Measurements from ENCODE around the gene MAPK7. TPM values are rescaled to one million over a fixed set of nuclear protein-coding genes. Genes with fewer than 3 reads are reported as not detected.

MAPK7 gene
- total and polyA plus RNA-seq, 2 of the 4 experiments (the other 2 are of a cell fraction): 9.7 to 25.4 TPM

GRCh38 chr17:19377602-19378415 lies 489 bp upstream of the MAPK7 start:
- H2BK20ac ChIP-seq (ENCODE audit: low read depth, low read length): peak overlapping the region; percentile 60; the same call in 1 of the 2 replicates
- peak overlapping the region; percentile 85 for H4K5ac ChIP-seq (ENCODE audit: low read depth, low read length)
- ChIA-PET CTCF (interaction anchor here (1.0 to 1.8 kb wide), 2 partner anchors 15 to 69 kb away, joined by 8 to 16 read pairs; partner anchors contain the start of gene B9D1), POLR2A (ENCODE audit: unreplicated experiment) (interaction anchor here (0.6 to 1.5 kb wide), 5 partner anchors 9 to 132 kb away, joined by 3 to 12 read pairs (median 5); partner anchors contain the start of gene MFAP4)
- peak overlapping the region; percentile 96 for H3K4ac ChIP-seq (ENCODE audit: low read depth, low read length)
- H3K27me3 ChIP-seq (ENCODE audit: control insufficient read depth, insufficient read depth, low read length): no peaks in the 10 kb centered on the region
- peaks cover 30% of the 10 kb centered on the region for H3K36me3 ChIP-seq (ENCODE audit: control insufficient read depth, insufficient read depth, low read length)
- H3K4me1 ChIP-seq (ENCODE audit: control insufficient read depth, insufficient read depth, low read length): peaks cover 12% of the 10 kb centered on the region; the same call in 1 of the 2 replicates
- peak overlapping the region; percentile 87 for H3K56ac ChIP-seq (ENCODE audit: extremely low read depth, insufficient read depth, low read length)
- DNase-seq (peak; percentile 99), ATAC-seq (ENCODE audit: low read depth) (peak; percentile 95)
- peak overlapping the region; percentile 98 for H2AFZ ChIP-seq (replicated peaks; ENCODE audit: low read length, poor library complexity)
- intact Hi-C loops (cut with micrococcal nuclease) (loop anchor here (5.0 kb wide), 1 partner anchor 384 kb away; no protein-coding TSS in a partner anchor), in situ Hi-C loops (cut with MboI; ENCODE audit: low sequenced_read_pairs) (no loop called here), dilution Hi-C loops (cut with HindIII; ENCODE audit: low sequenced_read_pairs, unreplicated experiment) (no loop called here)
- H3K27ac ChIP-seq (ENCODE audit: insufficient read depth, low read length): peak overlapping the region; percentile 90
- peak overlapping the region; percentile 69 to 90 for H4K8ac ChIP-seq (ENCODE audit: low read depth in 2 of 2, low read length in 2 of 2)
- H2AK9ac ChIP-seq (replicated peaks; ENCODE audit: low read depth, low read length, poor library complexity): peak overlapping the region; percentile 89
- peaks cover 16% of the 10 kb centered on the region for H4K20me1 ChIP-seq (ENCODE audit: insufficient read depth, low read length)
- H2BK120ac ChIP-seq (ENCODE audit: low read depth, low read length): peak overlapping the region; percentile 76; the same call in 1 of the 2 replicates
- H2BK5ac ChIP-seq (ENCODE audit: low read depth, low read length, poor library complexity, severe bottlenecking): peak overlapping the region; percentile 92
- peak overlapping the region; percentile 91 for H3K14ac ChIP-seq (replicated peaks; ENCODE audit: low read depth, low read length)
- peak overlapping the region; percentile 75 for H3K18ac ChIP-seq (ENCODE audit: low read depth, low read length)
- peak overlapping the region; percentile 86 for H3K23ac ChIP-seq (ENCODE audit: low read depth, low read length)
- peak overlapping the region; percentile 51; the same call in 1 of the 2 replicates for H2AK5ac ChIP-seq (ENCODE audit: low read depth, low read length)
- no TSS peak for BruUV-seq (replicated peaks)
- peak overlapping the region; percentile 66 for H3K4me3 ChIP-seq (ENCODE audit: insufficient read depth, low read depth, low read length)
- peak overlapping the region; percentile 63 for H3K4me2 ChIP-seq (ENCODE audit: low read depth, low read length)
- H4K91ac ChIP-seq (ENCODE audit: insufficient read depth, low read depth, low read length): peak overlapping the region; percentile 97
- H3K79me1 ChIP-seq (ENCODE audit: low read depth in 1 of 2, low read length in 2 of 2): peaks cover 29 to 48% of the 10 kb centered on the region in 2 experiments
- peak overlapping the region; percentile 63; the same call in 1 of the 3 replicates for H2BK15ac ChIP-seq (ENCODE audit: low read depth, low read length)
- no peaks in the 10 kb centered on the region for H3K9me3 ChIP-seq (ENCODE audit: control insufficient read depth, insufficient read depth, low read length)
- WGBS, 2 experiments (ENCODE audit: extremely low coverage in 2 of 2, insufficient read length in 1 of 2): 0% methylated on average over 36 of the region's 67 CpGs; no CpG with 5 or more reads in 1 of the 2 experiments
- H3K9me1 ChIP-seq (ENCODE audit: insufficient read depth, low read length): peaks cover 17% of the 10 kb centered on the region
- peak overlapping the region; percentile 82 for H3K9ac ChIP-seq (ENCODE audit: low read depth, low read length)
- TF ChIP-seq CTCF (conservative IDR thresholded peaks at IDR 0.05; ENCODE audit: low read depth, low read length): no peak
- no peak for TF ChIP-seq USF2 (IDR thresholded peaks at IDR 0.05; ENCODE audit: low read depth, low read length)
- peak; percentile 51 for TF ChIP-seq RCOR1 (IDR thresholded peaks at IDR 0.05; ENCODE audit: insufficient replicate concordance, low read length)
- peak; percentile 89 for TF ChIP-seq MXI1 (IDR thresholded peaks at IDR 0.05; ENCODE audit: borderline replicate concordance, low read depth, low read length)
- TF ChIP-seq CEBPB (IDR thresholded peaks at IDR 0.05; ENCODE audit: low read depth, low read length): no peak
- peak; percentile 91 for TF ChIP-seq POLR2A (IDR thresholded peaks at IDR 0.05; ENCODE audit: low read depth, low read length)
- TF ChIP-seq RAD21 (IDR thresholded peaks at IDR 0.05; ENCODE audit: low read length): no peak
- peak; percentile 55; the same call in 1 of the 2 replicates for TF ChIP-seq MAZ (IDR thresholded peaks at IDR 0.05; ENCODE audit: borderline replicate concordance, low read depth, low read length)
- TF ChIP-seq NFE2L2 (IDR thresholded peaks at IDR 0.05; ENCODE audit: low read depth, low read length): no peak
- no peak for TF ChIP-seq CHD1 (IDR thresholded peaks at IDR 0.05; ENCODE audit: low read depth, low read length)
- TF ChIP-seq BHLHE40 (IDR thresholded peaks at IDR 0.05; ENCODE audit: low read depth, low read length): peak; percentile 86

All from IMR-90 (cell line).